ENCODE data around the gene SYNJ1.

- TF ChIP-seq CTCF (IDR thresholded peaks at IDR 0.05): no peak
- no peak for TF ChIP-seq POLR2A (IDR thresholded peaks at IDR 0.05)
These were observed 8.7 kb downstream of the SYNJ1 start for GRCh38 chr21:32719085-32719484.

Measured in right lobe of liver (tissue), 4 donors.